Esophagus squamous epithelium (tissue), 4 donors: ENCODE results near the gene MUC22.

Source experiments
- CTCF ChIP-seq, 6 experiments: fragments of 450-650 bp in 4 of 6; fragments of 200-600 bp in 2 of 6; sonication (generic) in 2 of 6; IDR thresholded peaks; one replicate each; pipeline ENCODE4 v1.5.1; 2016 to 2019; ENCODE audit warnings: antibody characterized with exemption in 6 of 6, mild to moderate bottlenecking in 4 of 6, moderate library complexity in 4 of 6
- POLR2A ChIP-seq, 4 donors: fragments of 450-650 bp; IDR thresholded peaks; one replicate each; pipeline ENCODE4 v1.6.1; 2017; ENCODE audit warnings: antibody characterized with exemption in 4 of 4, mild to moderate bottlenecking in 4 of 4, moderate library complexity in 3 of 4

DNA sequence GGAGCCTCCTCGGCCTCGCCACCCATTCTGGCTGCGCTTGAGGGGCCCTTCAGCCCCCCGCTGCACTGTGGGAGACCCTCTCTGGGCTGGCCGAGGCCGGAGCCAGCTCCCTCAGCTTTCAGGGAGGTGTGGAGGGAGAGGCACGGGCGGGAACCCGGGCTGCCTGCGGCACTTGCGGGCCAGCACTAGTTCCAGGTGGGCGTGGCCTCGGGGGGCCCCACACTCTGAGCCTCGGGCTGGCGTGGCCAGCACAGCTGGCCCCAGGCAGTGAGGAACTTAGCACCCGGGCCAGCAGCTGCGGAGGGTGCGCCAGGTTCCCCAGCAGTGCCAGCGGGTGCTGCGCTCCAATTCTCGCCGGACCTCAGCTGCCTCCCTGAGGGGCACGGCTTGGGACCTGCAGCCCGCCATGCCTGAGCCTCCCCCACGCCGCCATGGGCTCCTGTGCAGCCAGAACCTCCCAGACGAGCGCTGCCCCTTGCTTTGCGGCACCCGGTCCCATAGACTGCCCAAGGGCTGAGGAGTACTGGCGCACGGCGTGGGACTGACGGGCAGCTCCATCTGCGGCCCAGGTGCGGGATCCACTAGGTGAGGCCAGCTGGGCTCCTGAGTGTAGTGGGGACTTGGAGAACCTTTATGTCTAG is 6.5 kb downstream of the MUC22 start:
- TF ChIP-seq POLR2A (IDR thresholded peaks at IDR 0.05) = no peak
- no peak for TF ChIP-seq CTCF (IDR thresholded peaks at IDR 0.05)
